OCI-LY3 (cell line): ENCODE data around the gene PHF20.
A peak's percentile ranks its signal among the peaks of the same experiment; 100 is the strongest.
"Not testable (repeated sequence)": the region's sequence is repeated elsewhere in the genome, so short reads cannot be mapped to it uniquely, and the experiment has no call there.

Experiments used
- H2AFZ ChIP-seq: fragments of 200-600, 300-600 bp; shearing (Covaris generic); 2 replicates; pipeline ENCODE4 v1.6.0; 2014; ENCODE audit warnings: antibody characterized with exemption, low read depth, low read length
- H3K27ac ChIP-seq: fragments of 200-600, 300-600 bp; sonication (generic); 2 replicates; pipeline ENCODE4 v1.5.1; 2014; ENCODE audit warnings: mild to moderate bottlenecking, low read length, moderate library complexity, mixed read lengths
- H3K27me3 ChIP-seq: fragments of 200-600, 300-600 bp; sonication (generic); 2 replicates; pipeline ENCODE4 v1.6.1; 2014; ENCODE audit warnings: low read depth, low read length, mixed read lengths
- H3K36me3 ChIP-seq: fragments of 200-600, 300-600 bp; sonication (generic); replicated peaks from 2 replicates; pipeline ENCODE3; 2014; ENCODE audit warnings: low read depth, low read length, mixed read lengths
- H3K4me1 ChIP-seq: fragments of 300-600, 200-600 bp; sonication (generic); 2 replicates; pipeline ENCODE4 v1.6.1; 2014; ENCODE audit warnings: low read length, mixed read lengths
- H3K4me2 ChIP-seq: fragments of 200-600, 300-600 bp; sonication (generic); 2 replicates; pipeline ENCODE4 v1.6.1; 2014; ENCODE audit warnings: low read length, mixed read lengths
- H3K4me3 ChIP-seq: fragments of 300-600, 200-600 bp; sonication (generic); 2 replicates; pipeline ENCODE4 v1.5.1; 2014; ENCODE audit warnings: antibody characterized with exemption, mild to moderate bottlenecking, low read length, moderate library complexity
- H3K79me2 ChIP-seq: fragments of 300-600, 200-600 bp; shearing (Covaris generic); 2 replicates; pipeline ENCODE4 v1.6.1; 2014; ENCODE audit warnings: mild to moderate bottlenecking, low read length, mixed read lengths
- H3K9ac ChIP-seq: fragments of 300-600, 200-600 bp; shearing (Covaris generic); 2 replicates; pipeline ENCODE4 v1.6.0; 2014; ENCODE audit warnings: mild to moderate bottlenecking, low read length, moderate library complexity
- H3K9me3 ChIP-seq: fragments of 200-600, 300-600 bp; shearing (Covaris generic); 2 replicates; pipeline ENCODE4 v1.6.1; 2014; ENCODE audit warnings: low read length, mixed read lengths; ENCODE audit not compliant: insufficient read depth
- H4K20me1 ChIP-seq: fragments of 200-600, 300-600 bp; sonication (generic); 2 replicates; pipeline ENCODE4 v1.6.1; 2016; ENCODE audit warnings: low read length, mixed read lengths; ENCODE audit not compliant: insufficient read depth
- CTCF ChIP-seq: fragments of 200-600, 300-600 bp; sonication (generic); IDR thresholded peaks from 2 replicates; pipeline ENCODE4 v1.5.1; 2014; ENCODE audit warnings: antibody characterized with exemption, low read length, low read depth
- EZH2phosphoT487 ChIP-seq: fragments of 200-600 bp; shearing (Covaris generic); IDR thresholded peaks from 2 replicates; pipeline ENCODE4 v1.6.1; 2018; ENCODE audit warnings: antibody characterized with exemption, mixed run types, low read depth

The PHF20 gene

GRCh38 chr20:35756404-35756803 lies 15.4 kb upstream of the PHF20 start:
- Histone ChIP-seq H3K27me3 (peaks cover 8% of the 10 kb centered on the region), H3K4me3 (no peak overlapping the region), H3K4me2 (no peak overlapping the region), H3K9me3 (no peaks in the 10 kb centered on the region), H2AFZ (no peak overlapping the region), H3K27ac (no peak overlapping the region), H3K9ac (no peak overlapping the region), H4K20me1 (no peaks in the 10 kb centered on the region), H3K36me3 (no peaks in the 10 kb centered on the region), H3K4me1 (no peaks in the 10 kb centered on the region), H3K79me2 (no peaks in the 10 kb centered on the region)
- no peak for TF ChIP-seq EZH2phosphoT487
- TF ChIP-seq CTCF = no peak

GRCh38 chr20:35757098-35757705 lies 14.6 kb upstream of the PHF20 start:
- H3K36me3 ChIP-seq = no peaks in the 10 kb centered on the region
- no peak overlapping the region for H3K27ac ChIP-seq
- H3K9me3 ChIP-seq = no peaks in the 10 kb centered on the region
- H3K4me2 ChIP-seq = 0 out of 2 replicates have a peak overlapping the region, but pooled peaks have one; percentile 10
- no peak overlapping the region for H3K4me3 ChIP-seq
- no peaks in the 10 kb centered on the region for H4K20me1 ChIP-seq
- H3K27me3 ChIP-seq = peaks cover 8% of the 10 kb centered on the region
- no peak overlapping the region for H2AFZ ChIP-seq
- H3K4me1 ChIP-seq = no peaks in the 10 kb centered on the region
- TF ChIP-seq CTCF = no peak
- no peak overlapping the region for H3K9ac ChIP-seq
- no peaks in the 10 kb centered on the region for H3K79me2 ChIP-seq

- H2AFZ ChIP-seq, H3K4me1 ChIP-seq, H3K27me3 ChIP-seq, H3K4me3 ChIP-seq, H3K9me3 ChIP-seq, H3K79me2 ChIP-seq, H3K4me2 ChIP-seq, H4K20me1 ChIP-seq, H3K9ac ChIP-seq, H3K27ac ChIP-seq, H3K36me3 ChIP-seq: not testable (repeated sequence)
Measured at GRCh38 chr20:35761548-35761947, 10.3 kb upstream of the PHF20 start.

GRCh38 chr20:35762461-35762860 lies 9.4 kb upstream of the PHF20 start:
- no peaks in the 10 kb centered on the region for H3K27me3 ChIP-seq
- no peak overlapping the region for H3K4me2 ChIP-seq
- H3K36me3 ChIP-seq = no peaks in the 10 kb centered on the region
- H4K20me1 ChIP-seq = no peaks in the 10 kb centered on the region
- no peaks in the 10 kb centered on the region for H3K4me1 ChIP-seq
- no peaks in the 10 kb centered on the region for H3K9me3 ChIP-seq
- H3K4me3 ChIP-seq = no peak overlapping the region
- no peak for TF ChIP-seq CTCF
- no peak for TF ChIP-seq EZH2phosphoT487
- no peak overlapping the region for H3K27ac ChIP-seq
- H2AFZ ChIP-seq = no peak overlapping the region
- H3K9ac ChIP-seq = no peak overlapping the region
- H3K79me2 ChIP-seq = no peaks in the 10 kb centered on the region

GRCh38 chr20:35764936-35765335 lies 6.9 kb upstream of the PHF20 start:
- H3K4me3 ChIP-seq, H3K4me1 ChIP-seq, H3K79me2 ChIP-seq, H2AFZ ChIP-seq, H3K9ac ChIP-seq, H4K20me1 ChIP-seq, H3K36me3 ChIP-seq, H3K4me2 ChIP-seq, H3K27ac ChIP-seq, H3K27me3 ChIP-seq, H3K9me3 ChIP-seq: not testable (repeated sequence)
